DOHH2 (cell line): ENCODE results near the gene TMEM231.

Experiments
- H3F3A ChIP-seq: fragments of 200-600 bp; sonication (generic), shearing (Covaris generic); 2 replicates; pipeline ENCODE4 v1.6.0; 2016; ENCODE audit warnings: antibody characterized with exemption, mild to moderate bottlenecking; ENCODE audit not compliant: control insufficient read depth, insufficient read depth
- H3K27ac ChIP-seq: fragments of 200-600 bp; sonication (generic); 2 replicates; pipeline ENCODE4 v1.5.1; 2014; ENCODE audit warnings: low read depth, mild to moderate bottlenecking, low read length, moderate library complexity
- H3K27me3 ChIP-seq: fragments of 200-600 bp; sonication (generic); 2 replicates; pipeline ENCODE4 v1.6.1; 2014; ENCODE audit warnings: mild to moderate bottlenecking, low read length, mixed read lengths; ENCODE audit not compliant: control insufficient read depth
- H3K36me3 ChIP-seq: fragments of 200-600 bp; sonication (generic); 2 replicates; pipeline ENCODE4 v1.6.1; 2014; ENCODE audit warnings: mild to moderate bottlenecking, low read length, moderate library complexity, mixed read lengths; ENCODE audit not compliant: control insufficient read depth
- H3K4me1 ChIP-seq: fragments of 200-600 bp; sonication (generic); 2 replicates; pipeline ENCODE4 v1.6.1; 2014; ENCODE audit warnings: mild to moderate bottlenecking, low read length, mixed read lengths; ENCODE audit not compliant: control insufficient read depth
- H3K4me2 ChIP-seq: fragments of 200-600 bp; sonication (generic); 2 replicates; pipeline ENCODE4 v1.6.0; 2014; ENCODE audit warnings: mild to moderate bottlenecking, low read length, moderate library complexity
- H3K4me3 ChIP-seq: fragments of 200-600 bp; sonication (generic); 2 replicates; pipeline ENCODE4 v1.5.1; 2014; ENCODE audit warnings: mild to moderate bottlenecking, low read length, mixed read lengths
- H3K79me2 ChIP-seq: fragments of 200-600 bp; sonication (generic); 2 replicates; pipeline ENCODE4 v1.6.1; 2014; ENCODE audit warnings: mild to moderate bottlenecking, low read length, mixed read lengths; ENCODE audit not compliant: control insufficient read depth
- H3K9me2 ChIP-seq: fragments of 200-600 bp; sonication (generic); replicated peaks from 2 replicates; pipeline ENCODE4 v1.6.1; 2014; ENCODE audit warnings: mild to moderate bottlenecking, low read length, mixed read lengths; ENCODE audit not compliant: control insufficient read depth
- H3K9me3 ChIP-seq: fragments of 200-600 bp; sonication (generic); 2 replicates; pipeline ENCODE4 v1.6.1; 2014; ENCODE audit warnings: antibody characterized with exemption, low read length, mixed read lengths; ENCODE audit not compliant: control insufficient read depth, insufficient read depth
- H4K20me1 ChIP-seq: fragments of 200-600 bp; sonication (generic); 2 replicates; pipeline ENCODE4 v1.6.0; 2014; ENCODE audit warnings: low read depth, mild to moderate bottlenecking, antibody characterized with exemption, low read length, moderate library complexity; ENCODE audit not compliant: control insufficient read depth, insufficient read depth
- CTCF ChIP-seq: fragments of 200-600 bp; sonication (generic); IDR thresholded peaks from one replicate; pipeline ENCODE4 v1.5.1; 2014; ENCODE audit warnings: antibody characterized with exemption, mild to moderate bottlenecking, low read depth, low read length; ENCODE audit not compliant: poor library complexity, severe bottlenecking
- EZH2phosphoT487 ChIP-seq: fragments of 200-600 bp; sonication (generic); IDR thresholded peaks from 2 replicates; pipeline ENCODE4 v1.6.1; 2017; ENCODE audit warnings: borderline replicate concordance, mild to moderate bottlenecking, antibody characterized with exemption, low read length, moderate library complexity, mixed read lengths

The TMEM231 gene

GRCh38 chr16:75578212-75578611 is 22.2 kb upstream of the TMEM231 start:
- H3F3A ChIP-seq, result no peaks in the 10 kb centered on the region
- no peak for TF ChIP-seq EZH2phosphoT487
- no peak for TF ChIP-seq CTCF
- H3K79me2 ChIP-seq, result peaks cover 18% of the 10 kb centered on the region
- H3K27ac ChIP-seq, result no peak overlapping the region
- 0 out of 2 replicates have a peak, but pooled peaks cover 4% of the 10 kb centered on the region for H4K20me1 ChIP-seq
- no peaks in the 10 kb centered on the region for H3K9me3 ChIP-seq
- peaks cover 57% of the 10 kb centered on the region for H3K36me3 ChIP-seq
- no peaks in the 10 kb centered on the region for H3K9me2 ChIP-seq
- H3K4me2 ChIP-seq, result no peak overlapping the region
- no peaks in the 10 kb centered on the region for H3K27me3 ChIP-seq
- peaks cover 12% of the 10 kb centered on the region for H3K4me1 ChIP-seq
- H3K4me3 ChIP-seq, result no peak overlapping the region

GRCh38 chr16:75576384-75576811 is 20.3 kb upstream of the TMEM231 start:
- Histone ChIP-seq H3K4me3 (no peak overlapping the region), H3K4me1 (peaks cover 30% of the 10 kb centered on the region), H3K9me3 (no peaks in the 10 kb centered on the region), H3K4me2 (no peak overlapping the region), H3K9me2 (no peaks in the 10 kb centered on the region), H3F3A (no peaks in the 10 kb centered on the region), H3K27ac (no peak overlapping the region), H4K20me1 (0 out of 2 replicates have a peak, but pooled peaks cover 4% of the 10 kb centered on the region), H3K79me2 (peaks cover 35% of the 10 kb centered on the region), H3K36me3 (peaks cover 75% of the 10 kb centered on the region), H3K27me3 (no peaks in the 10 kb centered on the region)
- TF ChIP-seq EZH2phosphoT487 (no peak), CTCF (no peak)

DNA sequence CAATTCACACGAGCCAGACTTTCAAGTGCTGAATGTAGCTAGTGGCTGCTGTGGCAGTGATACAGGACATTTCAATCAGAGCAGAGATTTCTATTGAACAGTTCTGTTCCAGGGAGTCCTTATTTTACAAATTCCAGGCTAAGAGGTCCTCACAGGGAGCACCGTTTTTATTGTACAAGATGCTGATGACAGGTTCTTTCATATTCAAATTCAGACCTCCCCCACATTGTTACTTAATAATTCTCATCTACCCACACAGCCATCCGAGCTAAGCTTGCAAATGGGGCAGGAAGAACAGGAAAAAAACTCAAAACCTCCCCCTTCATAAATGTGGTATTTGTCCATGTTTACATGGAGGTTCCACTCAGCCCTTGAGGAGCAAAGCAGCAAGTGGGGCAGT is 19.9 kb upstream of the TMEM231 start:
- Histone ChIP-seq H3K36me3 (peaks cover 80% of the 10 kb centered on the region), H3K4me2 (no peak overlapping the region)

More for the DNA sequence above, 19.9 kb upstream of the TMEM231 start:
- Histone ChIP-seq H4K20me1 (0 out of 2 replicates have a peak, but pooled peaks cover 4% of the 10 kb centered on the region), H3F3A (no peaks in the 10 kb centered on the region; the same call in 1 of the 2 replicates), H3K9me2 (no peaks in the 10 kb centered on the region), H3K79me2 (peaks cover 40% of the 10 kb centered on the region), H3K9me3 (no peaks in the 10 kb centered on the region), H3K4me1 (peaks cover 34% of the 10 kb centered on the region), H3K4me3 (no peak overlapping the region), H3K27me3 (no peaks in the 10 kb centered on the region), H3K27ac (no peak overlapping the region)
- TF ChIP-seq CTCF (no peak), EZH2phosphoT487 (no peak)
